HG02623 (cell line): ENCODE measurements around the gene GDF11.
"Not testable (repeated sequence)": the region's sequence is repeated elsewhere in the genome, so short reads cannot be mapped to it uniquely, and the experiment has no call there.

Source experiments
- ATAC-seq: cut with Tn5 transposase; IDR thresholded peaks from one replicate; pipeline ENCODE4 v1.9.1; 2021; ENCODE audit warnings: moderate library complexity; ENCODE audit not compliant: unreplicated experiment

Gene GDF11

GRCh38 chr12:55738123-55739024 is 4.5 kb upstream of the GDF11 start:
- peak; percentile 85 for ATAC-seq

GRCh38 chr12:55739025-55739378 is 3.9 kb upstream of the GDF11 start:
- ATAC-seq, result no peak

DNA sequence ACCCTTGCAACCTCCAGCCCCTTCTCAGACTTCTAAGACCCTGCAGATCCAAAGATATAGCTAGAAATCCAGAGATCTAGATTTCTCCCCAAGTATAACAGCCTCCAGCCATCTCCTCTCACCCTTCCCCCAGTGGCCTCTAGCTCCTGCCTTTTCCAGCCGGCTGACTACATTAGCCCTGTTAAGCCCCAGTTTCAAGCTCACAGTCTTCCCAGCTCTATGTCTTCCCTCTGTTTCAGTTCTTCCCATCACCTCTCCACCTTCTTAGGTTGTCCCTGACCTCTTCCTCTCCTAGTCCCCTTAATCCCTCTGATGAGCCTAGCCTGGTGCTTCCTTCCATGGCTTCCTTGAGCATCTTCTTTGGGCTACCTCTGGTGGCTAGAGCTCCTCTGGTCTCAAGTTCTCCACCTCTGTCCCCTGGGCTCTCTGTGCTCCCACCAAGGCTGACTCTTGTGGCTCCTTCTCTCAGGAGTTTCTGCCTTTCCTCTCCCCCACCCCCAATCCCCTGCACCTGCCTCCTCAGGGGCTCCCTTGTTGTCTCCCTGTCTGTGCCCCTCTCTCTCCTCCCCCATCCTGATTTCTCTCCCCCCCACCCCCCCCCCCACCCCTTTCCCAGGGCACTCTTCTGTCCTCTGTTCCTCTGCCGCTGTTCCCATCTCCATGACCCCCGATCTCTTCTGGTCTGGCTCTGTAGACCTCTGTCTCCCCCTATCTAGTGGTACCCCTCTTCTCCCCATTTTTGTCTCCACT is 816 bp upstream of the GDF11 start:
- ATAC-seq, result no peak

DNA sequence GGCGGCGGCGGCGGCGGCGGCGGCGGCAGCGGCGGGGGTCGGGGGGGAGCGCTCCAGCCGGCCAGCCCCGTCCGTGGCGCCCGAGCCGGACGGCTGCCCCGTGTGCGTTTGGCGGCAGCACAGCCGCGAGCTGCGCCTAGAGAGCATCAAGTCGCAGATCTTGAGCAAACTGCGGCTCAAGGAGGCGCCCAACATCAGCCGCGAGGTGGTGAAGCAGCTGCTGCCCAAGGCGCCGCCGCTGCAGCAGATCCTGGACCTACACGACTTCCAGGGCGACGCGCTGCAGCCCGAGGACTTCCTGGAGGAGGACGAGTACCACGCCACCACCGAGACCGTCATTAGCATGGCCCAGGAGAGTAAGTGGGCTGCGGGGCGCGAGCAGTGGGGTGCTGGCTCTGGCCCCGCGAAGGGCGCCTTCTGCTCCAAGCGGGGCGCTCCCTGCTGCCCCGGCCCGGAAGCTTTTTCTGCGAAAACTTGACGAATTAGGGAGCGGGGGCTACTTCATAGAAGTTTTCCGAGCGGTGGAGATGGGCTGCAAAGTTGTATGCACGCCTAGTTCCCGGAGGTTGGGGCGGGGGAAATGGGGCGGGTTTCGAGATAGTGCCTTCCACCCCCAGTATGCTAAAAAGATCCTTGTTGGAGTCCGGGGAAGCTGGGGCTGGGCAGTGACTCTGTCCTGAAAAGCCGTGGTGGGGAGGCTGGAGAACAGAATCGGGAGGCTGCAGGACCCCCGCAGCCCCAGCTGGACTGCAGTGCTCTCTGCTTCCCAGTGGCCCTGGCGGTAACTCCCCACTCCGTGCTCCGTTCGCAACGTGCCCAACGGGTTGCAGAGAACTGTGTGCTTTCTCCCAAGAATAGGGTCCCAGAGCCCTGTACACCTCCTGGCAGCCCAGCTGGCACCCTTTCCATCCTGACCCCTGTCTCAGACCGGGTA is 751 bp downstream of the GDF11 start:
- peak; percentile 28 for ATAC-seq

DNA sequence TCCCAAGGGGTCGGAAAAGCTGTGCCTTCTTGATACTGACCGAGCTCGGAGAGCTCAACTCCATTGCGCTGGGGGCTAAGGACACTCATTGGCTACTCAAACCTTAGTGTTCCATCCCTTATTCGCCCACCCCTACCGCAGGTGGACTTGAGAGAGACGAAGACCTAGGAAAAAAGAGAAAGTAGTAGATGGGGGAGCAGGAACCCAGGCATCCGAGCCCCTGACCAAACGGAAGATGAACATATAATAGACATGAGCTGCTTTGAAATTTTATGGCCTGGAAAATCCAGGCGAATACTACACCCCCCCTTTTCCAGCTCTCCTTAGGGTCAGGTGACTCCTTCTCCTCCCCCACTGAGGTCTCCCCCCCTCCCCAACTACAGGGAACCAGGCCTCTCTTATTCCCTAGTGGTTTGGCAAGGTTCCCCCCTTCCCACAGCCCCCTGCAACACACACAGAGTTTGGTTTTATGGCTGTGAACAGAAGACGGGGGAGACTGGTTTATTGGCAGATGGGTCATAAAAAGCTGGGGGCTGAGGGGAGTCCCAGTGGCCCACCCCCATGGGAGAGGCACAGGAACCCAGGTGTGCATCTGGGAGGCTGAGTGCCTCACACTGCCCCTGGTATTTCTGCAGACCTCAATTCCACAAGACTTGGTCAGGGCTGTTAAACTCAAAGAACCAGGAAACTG is 1.6 kb downstream of the GDF11 start:
- ATAC-seq, result no peak

- ATAC-seq, result no peak
Observed at GRCh38 chr12:55745361-55746173, 2.6 kb downstream of the GDF11 start.

DNA sequence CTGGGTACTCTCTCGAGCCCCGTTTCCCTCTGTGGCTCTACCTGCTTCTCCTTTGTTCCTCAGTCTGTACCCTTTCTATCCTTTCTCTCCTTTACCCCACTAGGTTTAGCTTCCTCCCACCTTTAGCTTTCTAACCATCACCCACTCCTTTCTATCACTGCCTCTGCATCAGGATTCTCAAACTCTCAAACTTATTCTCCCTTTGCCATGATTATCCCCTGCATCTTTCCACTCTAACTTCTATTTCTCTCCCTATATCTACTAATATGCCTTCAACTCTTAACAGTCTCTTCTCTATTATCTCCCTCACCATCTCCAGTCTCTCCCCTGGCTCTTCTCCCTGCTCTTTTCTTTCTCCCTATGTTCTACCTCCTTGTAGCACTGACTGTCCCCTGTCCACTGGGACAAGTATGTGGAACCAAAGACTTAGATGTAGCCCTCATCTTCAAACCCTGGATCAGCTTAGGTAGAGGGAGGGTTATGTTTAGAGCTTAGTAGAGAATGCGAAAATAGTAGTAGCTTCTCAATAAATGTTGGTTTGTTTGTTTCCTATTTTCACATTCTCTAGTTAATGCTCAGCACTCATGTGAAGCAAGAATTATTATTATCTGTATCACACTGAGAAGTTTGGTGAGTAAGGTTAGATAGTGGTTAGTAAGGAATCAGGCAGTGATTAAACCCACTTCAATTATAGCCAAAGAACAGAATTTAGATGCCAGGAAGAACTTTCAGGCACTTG is 3.4 kb downstream of the GDF11 start:
- no peak for ATAC-seq

DNA sequence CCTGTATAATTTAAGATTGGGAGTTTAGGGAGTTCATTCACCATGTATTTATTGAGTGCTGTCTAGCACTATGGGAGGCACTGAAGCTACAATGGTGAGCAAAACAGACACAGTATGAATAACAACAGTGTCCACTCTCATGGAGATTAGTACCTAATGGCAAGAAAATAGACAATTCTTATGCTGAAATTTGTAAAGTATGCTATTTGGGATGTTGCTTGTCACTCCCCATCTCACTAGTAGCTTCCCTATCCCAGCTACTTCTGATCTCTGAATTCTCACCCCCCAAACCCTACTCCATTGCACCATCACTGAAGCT is 4.0 kb downstream of the GDF11 start:
- ATAC-seq, result no peak

- no peak for ATAC-seq
Observed at GRCh38 chr12:55748230-55748993, 5.5 kb downstream of the GDF11 start.

GRCh38 chr12:55755246-55755645 is 12.3 kb downstream of the GDF11 start:
- no peak for ATAC-seq

GRCh38 chr12:55757701-55758100 is 14.8 kb downstream of the GDF11 start:
- ATAC-seq, result no peak

- ATAC-seq, result not testable (repeated sequence)
Observed at GRCh38 chr12:55758575-55758974, 15.7 kb downstream of the GDF11 start.

- no peak for ATAC-seq
Observed at GRCh38 chr12:55760663-55761062, 17.7 kb downstream of the GDF11 start.

DNA sequence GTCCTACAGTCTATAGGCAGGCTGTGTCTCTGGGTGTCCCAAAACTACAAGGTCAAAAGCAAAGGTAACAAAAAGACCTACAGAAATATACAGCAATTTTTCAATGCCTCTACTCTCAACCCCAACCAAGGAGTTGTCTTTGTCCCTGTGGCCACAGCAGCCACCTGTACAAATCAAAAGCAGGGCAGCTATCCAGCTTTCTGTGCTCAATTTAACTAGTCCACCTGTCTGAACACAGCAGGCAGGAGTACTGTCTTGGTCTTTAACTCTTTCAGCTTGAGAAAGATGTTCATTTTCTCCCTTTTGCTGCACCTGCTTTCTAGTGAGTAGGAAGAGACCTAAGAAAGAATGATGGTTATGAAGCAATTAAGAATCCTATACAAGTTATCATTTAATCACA is 19.7 kb downstream of the GDF11 start:
- no peak for ATAC-seq

DNA sequence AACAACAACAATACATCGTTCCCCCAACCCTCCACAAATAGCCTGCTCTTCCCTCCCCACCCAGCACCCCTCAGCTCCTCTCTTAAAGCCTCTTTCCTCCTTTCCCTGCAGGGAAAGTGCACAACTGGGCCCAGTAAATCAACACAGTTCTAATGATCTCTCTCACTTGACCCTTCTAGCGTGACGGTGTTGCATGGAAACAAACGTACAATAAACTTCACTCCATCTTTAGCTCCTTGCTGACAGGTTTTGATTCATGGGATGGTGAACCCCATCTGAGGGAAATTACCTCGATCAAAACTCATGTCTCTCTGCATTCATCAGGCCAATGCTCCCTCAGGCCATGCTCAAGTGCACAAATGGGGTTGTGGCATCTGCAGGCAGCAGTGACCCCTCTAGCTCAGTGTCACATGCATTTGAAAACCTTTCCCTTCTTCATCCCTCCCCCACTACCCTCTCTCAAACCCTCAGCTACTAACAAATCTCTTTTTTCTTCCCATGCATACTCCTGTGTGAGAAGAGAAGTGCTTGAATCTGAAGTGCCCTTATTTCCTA is 22.9 kb downstream of the GDF11 start:
- no peak for ATAC-seq

DNA sequence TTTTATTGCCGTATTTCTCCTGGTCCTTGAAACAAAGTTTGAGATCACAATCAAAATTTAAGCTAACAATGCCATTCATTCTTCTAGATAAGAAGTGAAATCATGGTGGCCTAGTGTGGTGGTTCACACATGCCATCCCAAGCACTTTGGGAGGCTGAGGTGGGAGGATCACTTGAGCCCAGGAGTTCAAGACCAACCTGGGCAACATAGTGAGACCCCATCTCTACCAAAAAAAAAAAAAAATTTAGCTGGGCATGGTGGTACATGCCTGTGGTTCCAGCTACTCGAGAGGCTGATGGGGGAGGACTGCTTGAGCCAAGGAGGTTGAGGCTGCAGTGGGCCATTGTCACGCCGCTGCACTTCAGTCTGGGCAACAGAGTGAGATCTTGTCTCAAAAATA is 24.2 kb downstream of the GDF11 start:
- ATAC-seq, result no peak

DNA sequence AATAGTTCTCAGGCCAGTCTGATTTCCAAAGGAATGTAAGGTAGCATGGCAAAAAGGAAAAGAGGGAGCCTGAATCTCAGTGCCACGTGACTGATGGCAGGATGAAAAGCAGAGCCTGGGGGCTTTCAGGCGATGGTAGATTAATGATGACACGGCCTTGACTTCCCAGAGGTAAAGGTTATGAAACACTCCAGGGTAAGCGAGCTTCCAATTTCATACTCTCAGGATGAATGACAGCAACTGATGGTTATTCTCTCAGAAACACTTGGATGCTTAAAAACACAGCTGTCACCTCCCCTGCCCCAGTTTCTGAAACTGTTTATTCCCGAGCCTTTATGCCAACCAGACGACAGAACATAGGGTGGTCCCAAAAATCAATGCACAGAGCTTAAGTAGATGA is 28.8 kb downstream of the GDF11 start:
- no peak for ATAC-seq

- no peak for ATAC-seq
Observed at GRCh38 chr12:55777856-55778255, 34.9 kb downstream of the GDF11 start.
